Vagina (tissue), 2 donors: ENCODE data around the gene CD52. TPM values are rescaled to one million over a fixed set of nuclear protein-coding genes. Genes with fewer than 3 reads are reported as not detected.

Experiments used
- DNase-seq, 2 donors: peaks; one replicate each; pipeline ENCODE4 v3.0.0-alpha.2; 2017; ENCODE audit errors: extremely low spot score in 2 of 2
- H3K27ac ChIP-seq: fragments of 200-600 bp; sonication (generic); one replicate; pipeline ENCODE4 v1.5.1; 2019
- H3K27me3 ChIP-seq: fragments of 200-600 bp; sonication (generic); one replicate; pipeline ENCODE4 v1.5.1; 2019
- H3K36me3 ChIP-seq, 2 donors: fragments of 200-600 bp; sonication (generic); one replicate each; pipeline ENCODE4 v1.5.1; 2017 to 2019
- H3K4me1 ChIP-seq: fragments of 200-600 bp; sonication (generic); one replicate; pipeline ENCODE4 v1.5.1; 2019
- H3K4me3 ChIP-seq, 2 donors: fragments of 200-600 bp; sonication (generic); 1 replicate in 1 of 2; 2 replicates in 1 of 2; pipeline ENCODE4 v1.5.1; 2016 to 2019
- H3K9me3 ChIP-seq: fragments of 200-600 bp; sonication (generic); one replicate; pipeline ENCODE4 v1.5.1; 2019
- CTCF ChIP-seq, 3 experiments: fragments of 450-650 bp in 2 of 3; fragments of 200-600 bp in 1 of 3; sonication (generic) in 1 of 3; IDR thresholded peaks; one replicate each; pipeline ENCODE4 v1.5.1; 2017 to 2019; ENCODE audit warnings: antibody characterized with exemption in 3 of 3, mild to moderate bottlenecking in 2 of 3, moderate library complexity in 2 of 3
- POLR2A ChIP-seq, 2 donors: fragments of 450-650 bp; IDR thresholded peaks; one replicate each; pipeline ENCODE4 v1.6.1; 2017; ENCODE audit warnings: antibody characterized with exemption in 2 of 2, mild to moderate bottlenecking in 2 of 2, moderate library complexity in 2 of 2
- POLR2AphosphoS5 ChIP-seq, 2 donors: sonication (generic); formaldehyde crosslinking; IDR thresholded peaks; one replicate each; pipeline ENCODE4 v1.9.0; 2017; ENCODE audit warnings: antibody characterized with exemption in 2 of 2, mild to moderate bottlenecking in 2 of 2, low read depth in 1 of 2; ENCODE audit not compliant: insufficient read depth in 1 of 2
- intact Hi-C: fragments of 100-400 bp; cut with DNase I; formaldehyde crosslinking; loops from one replicate; pipeline ENCODE4 v1.15.1; 2023
- total RNA-seq: library from RNA; depleted of rRNA; stranded (reverse); fragments of >200 nt; gene quantifications from one replicate; pipeline ENCODE4 v1.2.3, GENCODE V29; 2016

CD52 gene
- total RNA-seq, 1 donor from 2014 or later: 8.1 TPM

- intact Hi-C loops: no loop called here
- Histone ChIP-seq H3K27me3 (peaks cover 4% of the 10 kb centered on the region), H3K4me1 (peaks cover 20% of the 10 kb centered on the region), H3K36me3 (no peaks in the 10 kb centered on the region), H3K9me3 (no peaks in the 10 kb centered on the region), H3K27ac (no peak overlapping the region), H3K4me3 (peak overlapping the region; percentile 41 to 48)
- no peak for DNase-seq
- TF ChIP-seq POLR2AphosphoS5 (IDR thresholded peaks at IDR 0.05; ENCODE audit: insufficient read depth in 1 of 2, low read depth in 1 of 2) (peak in 1 of 2 donors; percentile 45), CTCF (IDR thresholded peaks at IDR 0.05) (no peak)
These were observed 18.9 kb downstream of the CD52 start for GRCh38 chr1:26336477-26337205.

GRCh38 chr1:26337206-26337535 lies 19.4 kb downstream of the CD52 start:
- no peak overlapping the region for H3K27ac ChIP-seq
- no peak for DNase-seq
- H3K27me3 ChIP-seq: peaks cover 4% of the 10 kb centered on the region
- no peaks in the 10 kb centered on the region for H3K36me3 ChIP-seq
- peaks cover 20% of the 10 kb centered on the region for H3K4me1 ChIP-seq
- no peak overlapping the region for H3K4me3 ChIP-seq
- intact Hi-C loops: no loop called here
- no peaks in the 10 kb centered on the region for H3K9me3 ChIP-seq
- no peak for TF ChIP-seq POLR2A (IDR thresholded peaks at IDR 0.05)
- TF ChIP-seq CTCF (IDR thresholded peaks at IDR 0.05): no peak
- no peak for TF ChIP-seq POLR2AphosphoS5 (IDR thresholded peaks at IDR 0.05; ENCODE audit: insufficient read depth in 1 of 2, low read depth in 1 of 2)

GRCh38 chr1:26337625-26338024 lies 19.9 kb downstream of the CD52 start:
- TF ChIP-seq POLR2AphosphoS5 (IDR thresholded peaks at IDR 0.05; ENCODE audit: insufficient read depth in 1 of 2, low read depth in 1 of 2) (no peak), CTCF (IDR thresholded peaks at IDR 0.05) (no peak), POLR2A (IDR thresholded peaks at IDR 0.05) (no peak)
- Histone ChIP-seq H3K4me1 (peaks cover 20% of the 10 kb centered on the region), H3K36me3 (no peaks in the 10 kb centered on the region), H3K27me3 (peaks cover 4% of the 10 kb centered on the region), H3K4me3 (no peak overlapping the region), H3K27ac (no peak overlapping the region), H3K9me3 (no peaks in the 10 kb centered on the region)
- DNase-seq: no peak
- intact Hi-C loops: no loop called here

- H3K4me1 ChIP-seq: peaks cover 20% of the 10 kb centered on the region
- no peak for DNase-seq
- H3K27me3 ChIP-seq: peaks cover 4% of the 10 kb centered on the region
- H3K36me3 ChIP-seq: no peaks in the 10 kb centered on the region
- H3K9me3 ChIP-seq: no peaks in the 10 kb centered on the region
- H3K27ac ChIP-seq: no peak overlapping the region
- intact Hi-C loops: no loop called here
- TF ChIP-seq POLR2A (IDR thresholded peaks at IDR 0.05) (no peak), POLR2AphosphoS5 (IDR thresholded peaks at IDR 0.05; ENCODE audit: insufficient read depth in 1 of 2, low read depth in 1 of 2) (no peak), CTCF (IDR thresholded peaks at IDR 0.05) (no peak)
- no peak overlapping the region for H3K4me3 ChIP-seq
These were observed 20.9 kb downstream of the CD52 start for GRCh38 chr1:26338670-26339069.

- Histone ChIP-seq H3K27me3 (peaks cover 2% of the 10 kb centered on the region), H3K9me3 (no peaks in the 10 kb centered on the region), H3K27ac (no peak overlapping the region), H3K36me3 (no peaks in the 10 kb centered on the region), H3K4me1 (peaks cover 20% of the 10 kb centered on the region), H3K4me3 (no peak overlapping the region)
- DNase-seq: no peak
- intact Hi-C loops: no loop called here
- TF ChIP-seq POLR2A (IDR thresholded peaks at IDR 0.05) (no peak), CTCF (IDR thresholded peaks at IDR 0.05) (no peak), POLR2AphosphoS5 (IDR thresholded peaks at IDR 0.05; ENCODE audit: insufficient read depth in 1 of 2, low read depth in 1 of 2) (no peak)
These were observed 22.3 kb downstream of the CD52 start for GRCh38 chr1:26340047-26340481.
